Stimulated activated CD4-positive, alpha-beta T cell treated with anti-CD3 and anti-CD28 coated beads, TNF-alpha, amount 100 ng/mL, for 4 hours (primary cell): ENCODE results near the gene PDE3B.
"Not testable (repeated sequence)": the region's sequence is repeated elsewhere in the genome, so short reads cannot be mapped to it uniquely, and the experiment has no call there.

ENCODE experiments used
- DNase-seq, 3 experiments: peaks; one replicate each; pipeline ENCODE4 v3.0.0-alpha.2; 2020; ENCODE audit warnings: low read depth in 3 of 3

The PDE3B gene

GRCh38 chr11:14803846-14804245 lies 160.2 kb downstream of the PDE3B start:
- DNase-seq = no peak

DNA sequence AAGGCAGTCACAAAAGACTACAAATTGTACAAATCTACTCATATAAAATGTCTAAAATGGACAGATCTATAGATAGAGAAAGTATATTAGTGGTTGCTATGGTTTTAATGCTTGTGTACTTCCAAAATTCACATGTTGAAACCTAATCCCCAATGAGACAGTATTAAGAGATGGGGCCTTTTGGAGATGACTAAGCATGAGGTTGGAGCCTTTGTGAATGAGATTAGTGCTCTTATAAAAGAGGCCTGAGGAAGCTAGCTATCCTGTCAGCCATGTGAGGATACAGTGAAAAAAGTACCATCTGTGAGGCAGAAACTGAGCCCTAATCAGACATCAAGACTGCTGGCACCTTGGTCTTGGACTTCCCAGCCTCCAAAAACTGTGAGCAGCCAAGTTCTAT lies 165.9 kb downstream of the PDE3B start:
- DNase-seq = no peak

DNA sequence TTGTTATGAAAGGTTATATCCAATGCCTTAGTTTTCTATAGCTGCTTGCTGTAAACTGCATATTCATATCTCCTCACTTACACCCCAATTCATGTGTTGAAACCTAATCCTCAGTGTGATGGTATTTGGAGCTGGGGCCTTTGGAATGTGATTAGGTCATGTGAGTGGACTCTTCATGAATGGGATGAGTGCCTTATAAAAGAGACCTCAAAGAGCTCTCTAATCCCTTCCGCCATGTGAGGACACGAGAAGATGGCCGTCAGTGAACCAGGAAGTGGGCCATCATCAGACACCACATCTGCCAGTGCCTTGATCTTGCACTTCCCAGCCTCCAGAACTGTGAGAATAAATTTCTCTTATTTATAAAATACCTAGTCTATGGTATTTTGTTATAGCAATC lies 169.2 kb downstream of the PDE3B start:
- DNase-seq = no peak

GRCh38 chr11:14813516-14813915 lies 169.9 kb downstream of the PDE3B start:
- no peak for DNase-seq

GRCh38 chr11:14818779-14819178 lies 175.2 kb downstream of the PDE3B start:
- no peak for DNase-seq

- DNase-seq = no peak
These were observed 176.0 kb downstream of the PDE3B start for GRCh38 chr11:14819596-14819995.

GRCh38 chr11:14821031-14821430 lies 177.4 kb downstream of the PDE3B start:
- no peak for DNase-seq

DNA sequence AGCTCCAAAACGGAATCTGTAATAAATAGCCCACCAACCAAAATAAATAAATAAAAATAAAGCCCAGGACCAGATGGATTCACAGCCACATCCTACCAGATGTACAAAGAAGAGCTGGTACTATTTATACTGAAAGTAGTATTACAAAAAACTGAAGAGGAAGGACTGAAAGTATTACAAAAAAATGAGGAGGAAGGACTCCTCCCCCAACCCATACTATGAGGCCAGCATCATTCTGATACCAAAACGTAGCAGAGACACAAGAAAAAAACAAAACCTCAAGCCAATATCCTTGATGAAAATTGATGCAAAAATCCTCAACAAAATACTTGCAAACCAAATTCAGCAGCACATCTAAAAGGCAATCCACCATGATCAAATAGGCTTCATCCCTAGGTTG lies 183.0 kb downstream of the PDE3B start:
- no peak for DNase-seq

GRCh38 chr11:14835496-14836492 lies 192.2 kb downstream of the PDE3B start:
- DNase-seq = no peak

- no peak for DNase-seq
These were observed 198.4 kb downstream of the PDE3B start for GRCh38 chr11:14842002-14842401.

DNA sequence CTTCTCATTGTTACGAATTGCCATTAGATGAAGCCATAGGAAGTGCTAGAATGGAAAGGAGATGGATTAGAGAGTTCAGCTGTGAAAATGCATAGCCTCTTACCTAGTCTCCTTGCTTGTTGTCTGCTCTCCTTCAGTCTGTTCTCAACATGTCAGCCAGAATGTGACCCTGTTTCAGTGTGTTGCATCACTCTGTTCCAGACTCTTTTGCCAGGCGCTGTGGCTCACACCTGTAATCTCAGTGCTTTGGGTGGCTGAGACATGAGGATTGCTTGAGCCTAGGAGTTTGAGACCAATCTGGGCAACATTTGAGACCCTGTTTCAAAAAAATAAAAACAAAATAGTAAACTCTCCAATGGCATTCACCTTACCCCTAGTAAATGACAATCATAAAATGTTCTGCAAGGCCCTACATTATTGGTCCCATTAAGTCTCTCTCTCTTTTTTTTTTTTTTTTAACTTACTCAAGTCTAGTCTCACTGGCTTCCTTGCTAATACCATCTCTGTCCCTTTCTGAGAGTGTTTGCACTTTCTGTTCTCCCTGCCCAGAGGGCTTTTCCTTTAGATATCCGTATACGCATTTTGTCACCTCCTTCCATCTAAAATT lies 209.1 kb downstream of the PDE3B start:
- no peak for DNase-seq

DNA sequence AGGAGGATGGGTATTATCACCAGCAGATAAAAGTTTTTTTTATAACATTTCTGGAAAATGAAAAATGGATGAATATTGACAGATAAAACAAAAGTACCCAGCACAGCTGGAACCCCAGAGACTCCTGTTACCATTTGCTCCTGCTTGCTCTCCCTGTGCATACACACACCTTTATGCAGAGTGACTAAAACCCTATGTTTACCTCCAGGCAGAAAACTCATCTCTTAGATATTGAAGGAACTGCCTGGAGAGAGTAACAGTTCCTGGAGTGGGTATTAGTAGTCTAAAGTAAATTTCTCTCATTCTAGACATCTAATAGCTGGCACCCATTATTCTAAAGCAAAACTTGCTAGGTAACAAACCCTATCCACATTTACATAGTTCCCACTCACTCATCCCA lies 210.5 kb downstream of the PDE3B start:
- DNase-seq = no peak

DNA sequence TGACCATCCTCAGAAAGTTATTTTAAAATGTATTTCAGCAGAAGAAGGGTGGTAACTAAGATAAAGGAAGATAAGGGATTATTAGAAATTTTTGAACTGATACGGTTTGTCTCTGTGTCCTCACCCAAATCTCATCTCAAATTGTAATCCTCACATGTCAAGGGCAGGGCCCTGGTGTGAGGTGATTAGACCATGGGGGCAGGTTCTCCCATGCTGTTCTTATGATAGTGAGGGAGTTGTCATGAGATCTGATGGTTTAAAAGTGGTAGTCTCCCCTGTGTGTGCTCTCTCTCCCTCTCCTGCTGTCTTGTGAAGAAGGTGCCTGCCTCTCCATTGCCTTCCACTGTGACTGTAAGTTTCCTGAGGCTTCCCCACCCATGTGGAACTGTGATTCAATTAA lies 212.3 kb downstream of the PDE3B start:
- no peak for DNase-seq

GRCh38 chr11:14857621-14858020 lies 214.0 kb downstream of the PDE3B start:
- DNase-seq = no peak

- DNase-seq = no peak
These were observed 214.8 kb downstream of the PDE3B start for GRCh38 chr11:14858404-14858803.

GRCh38 chr11:14860511-14860910 lies 216.9 kb downstream of the PDE3B start:
- no peak for DNase-seq

GRCh38 chr11:14861680-14862079 lies 218.1 kb downstream of the PDE3B start:
- no peak for DNase-seq

- not testable (repeated sequence) for DNase-seq
These were observed 220.2 kb downstream of the PDE3B start for GRCh38 chr11:14863775-14864174.

DNA sequence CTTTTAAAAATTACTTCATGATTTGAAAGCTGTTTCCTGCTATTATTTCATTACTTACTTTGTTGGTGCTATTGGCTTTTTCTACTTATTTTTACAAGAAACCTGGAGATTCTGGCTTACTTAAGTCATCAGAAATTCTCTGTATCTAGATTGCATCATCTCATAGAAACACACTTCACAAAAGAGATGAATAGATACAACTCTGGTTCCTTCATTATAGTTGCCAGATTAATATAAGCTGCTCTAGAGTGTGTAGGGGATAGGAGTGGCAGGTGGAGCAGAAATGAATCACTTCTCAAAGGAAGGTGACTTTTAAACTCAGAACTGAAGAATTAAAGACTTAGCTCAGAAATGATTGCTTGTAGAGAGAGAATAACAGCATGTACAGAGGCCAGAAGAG lies 228.4 kb downstream of the PDE3B start:
- DNase-seq = no peak

- DNase-seq = no peak
These were observed 230.0 kb downstream of the PDE3B start for GRCh38 chr11:14873632-14874031.

- no peak for DNase-seq
These were observed 231.6 kb downstream of the PDE3B start for GRCh38 chr11:14875163-14875562.

DNA sequence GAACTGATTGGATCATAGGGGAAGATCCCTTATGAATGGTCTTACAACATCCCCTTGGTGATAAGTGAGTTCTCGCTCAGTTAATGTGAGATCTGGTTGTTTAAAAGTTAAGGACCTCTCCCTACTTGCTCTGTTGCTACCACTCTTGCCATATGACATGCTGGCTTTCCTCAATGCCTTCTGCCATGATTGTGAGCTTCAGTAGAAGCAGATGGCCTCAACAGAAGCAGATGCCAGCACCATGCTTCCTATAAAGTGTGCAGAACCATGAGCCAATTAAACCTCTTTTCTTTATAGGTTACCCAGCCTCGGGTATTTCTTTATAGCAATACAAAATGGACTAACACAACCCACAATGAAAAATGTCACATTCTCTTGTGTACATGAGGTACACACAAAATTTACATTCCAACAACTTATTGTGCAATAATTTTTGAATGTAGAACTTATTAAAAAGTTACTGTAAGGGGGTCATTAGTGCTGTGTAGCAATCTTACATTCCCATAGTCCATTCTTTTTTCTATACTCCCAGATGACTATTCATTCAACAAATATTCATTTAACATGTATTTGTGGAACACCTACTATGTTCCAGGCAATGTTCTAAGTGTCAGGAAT lies 238.1 kb downstream of the PDE3B start:
- no peak for DNase-seq

GRCh38 chr11:14882196-14882595 lies 238.6 kb downstream of the PDE3B start:
- DNase-seq = no peak
